ENCODE data around the gene LRRC61.

LRRC61 gene

DNA sequence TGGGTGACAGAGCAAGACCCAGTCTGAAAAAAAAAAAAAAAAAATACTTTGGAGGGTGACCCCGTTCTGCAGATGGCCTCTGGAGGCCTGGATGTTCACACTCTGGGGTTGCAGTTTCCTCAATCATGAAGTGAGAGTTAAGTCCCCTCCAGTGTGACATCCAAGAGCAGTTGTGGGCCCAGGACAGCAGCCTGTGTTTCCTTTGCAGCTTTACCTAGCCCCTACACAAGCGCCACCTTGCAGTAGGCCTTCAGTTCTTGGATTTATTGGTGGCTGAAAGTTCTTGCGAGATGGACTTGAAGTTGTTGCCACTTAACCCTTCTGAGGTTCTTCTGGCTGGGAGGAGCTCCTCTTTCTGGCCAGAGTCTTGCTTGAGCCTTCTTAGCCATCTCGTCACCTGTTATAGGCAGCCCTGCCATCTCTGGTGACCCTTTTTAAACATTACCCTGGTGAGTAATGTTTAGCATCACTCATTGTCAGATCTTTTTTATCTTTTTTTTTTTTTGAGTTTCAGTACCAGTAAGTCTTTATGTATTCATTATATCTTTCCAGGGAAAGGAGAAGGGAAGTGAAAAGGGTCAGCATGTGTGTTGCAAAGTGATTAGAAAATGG, 3.6 kb downstream of the LRRC61 start:
- in situ Hi-C loops (cut with MboI; ENCODE audit: low pct_unique_long_range_greater_than_20kb, low sequenced_read_pairs), result no loop called here

GRCh38 chr7:150327308-150327707, 4.2 kb downstream of the LRRC61 start:
- in situ Hi-C loops (cut with MboI; ENCODE audit: low pct_unique_long_range_greater_than_20kb, low sequenced_read_pairs), result no loop called here
- no peak for DNase-seq

More for the DNA sequence above, 3.6 kb downstream of the LRRC61 start:
- no peak for DNase-seq

DNA sequence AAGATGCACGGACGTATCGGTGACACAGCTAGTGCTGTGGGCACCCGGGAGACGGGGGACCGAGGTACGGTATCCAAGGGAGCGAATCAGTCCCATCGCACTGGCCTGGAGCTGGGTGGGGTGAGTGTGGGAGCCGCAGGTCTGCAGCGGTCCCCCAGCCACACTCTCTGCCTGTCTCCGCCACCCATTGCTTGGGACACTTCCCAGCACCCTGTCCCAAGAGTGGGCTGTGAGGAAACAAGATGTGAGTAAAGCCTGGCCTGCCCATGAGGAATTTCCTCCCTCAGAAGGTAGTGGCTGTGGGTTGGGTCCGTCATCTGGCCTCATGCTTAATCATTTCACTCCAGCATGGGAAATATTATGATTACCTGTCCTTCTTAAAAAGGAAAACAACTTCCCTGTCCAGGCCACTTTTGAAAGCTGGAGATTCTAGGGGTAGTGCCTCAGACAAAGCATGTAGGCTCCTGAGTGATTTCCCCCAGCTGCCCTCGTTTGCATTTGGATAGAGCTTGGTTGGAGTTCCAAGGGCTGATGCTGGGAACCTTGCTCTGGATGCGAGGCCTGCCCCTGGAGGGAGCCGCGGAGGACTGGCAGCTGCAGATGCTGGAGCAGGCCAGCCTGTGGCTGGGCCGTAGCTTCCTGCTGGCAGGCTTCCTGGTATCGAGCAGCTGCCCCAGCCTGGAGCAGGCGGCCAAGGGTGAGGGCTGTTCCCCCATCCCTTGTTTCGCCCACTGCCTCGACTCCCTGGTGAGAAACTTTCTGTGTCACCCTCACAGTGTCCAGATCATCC, 6.4 kb downstream of the LRRC61 start:
- in situ Hi-C loops (cut with MboI; ENCODE audit: low pct_unique_long_range_greater_than_20kb, low sequenced_read_pairs), result no loop called here
- DNase-seq, result no peak

DNA sequence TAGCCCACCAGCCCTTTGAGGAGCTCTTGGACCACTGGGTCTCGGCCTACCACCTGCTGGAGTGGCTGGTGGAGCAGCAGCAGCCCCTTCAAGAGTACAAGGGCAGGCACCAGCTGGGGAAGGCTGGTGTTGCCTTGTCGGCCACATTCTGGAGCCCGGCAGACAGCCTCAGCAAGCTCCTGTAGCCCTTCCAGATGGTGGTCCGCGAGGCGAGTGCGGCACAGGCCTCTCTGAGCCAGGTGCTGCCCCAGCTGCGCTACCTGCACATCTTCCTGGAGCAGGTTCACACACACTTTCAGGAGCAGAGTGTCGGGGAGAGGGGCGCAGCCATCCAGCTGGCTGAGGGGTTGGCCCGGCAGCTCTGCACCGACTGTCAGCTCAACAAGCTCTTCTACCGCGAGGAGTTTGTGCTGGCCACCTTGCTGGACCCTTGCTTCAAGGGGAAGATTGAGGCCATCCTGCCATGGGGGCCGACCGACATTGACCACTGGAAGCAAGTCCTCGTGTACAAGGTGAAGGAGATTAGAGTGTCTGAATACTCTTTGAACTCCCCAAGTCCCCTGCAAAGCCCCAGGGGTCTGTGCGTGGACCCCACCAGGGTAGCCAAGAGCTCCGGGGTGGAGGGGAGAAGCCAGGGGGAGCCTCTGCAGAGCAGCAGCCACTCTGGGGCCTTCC, 7.2 kb downstream of the LRRC61 start:
- DNase-seq, result no peak
- in situ Hi-C loops (cut with MboI; ENCODE audit: low pct_unique_long_range_greater_than_20kb, low sequenced_read_pairs), result no loop called here

GRCh38 chr7:150332852-150333635, 9.9 kb downstream of the LRRC61 start:
- in situ Hi-C loops (cut with MboI; ENCODE audit: low pct_unique_long_range_greater_than_20kb, low sequenced_read_pairs), result no loop called here
- DNase-seq, result no peak

DNA sequence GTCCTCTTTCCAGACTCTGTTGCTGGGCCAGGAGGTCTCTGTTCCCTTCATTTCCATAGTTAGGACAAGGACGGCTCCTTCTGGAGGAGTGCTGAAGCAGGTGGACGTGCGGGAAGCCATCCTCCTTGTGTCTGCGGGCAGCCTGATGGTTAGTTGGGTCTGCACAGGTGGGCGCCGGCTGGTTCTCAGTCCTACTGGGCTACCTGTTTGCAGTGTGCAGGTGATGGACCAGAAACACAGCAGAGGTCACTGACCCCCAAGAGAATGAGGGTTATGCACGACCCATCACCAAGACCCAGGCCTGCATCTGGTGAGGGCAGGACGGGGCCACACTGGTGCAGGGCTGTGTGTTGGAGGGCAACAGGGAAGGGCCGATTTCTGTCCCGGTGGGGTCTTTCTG, 10.5 kb downstream of the LRRC61 start:
- in situ Hi-C loops (cut with MboI; ENCODE audit: low pct_unique_long_range_greater_than_20kb, low sequenced_read_pairs), result no loop called here
- DNase-seq, result no peak

- no peak for DNase-seq
- in situ Hi-C loops (cut with MboI; ENCODE audit: low pct_unique_long_range_greater_than_20kb, low sequenced_read_pairs), result no loop called here
Measured at GRCh38 chr7:150334108-150334507, 11.0 kb downstream of the LRRC61 start.

- in situ Hi-C loops (cut with MboI; ENCODE audit: low pct_unique_long_range_greater_than_20kb, low sequenced_read_pairs), result no loop called here
- DNase-seq, result no peak
Measured at GRCh38 chr7:150335108-150335773, 12.1 kb downstream of the LRRC61 start.

DNA sequence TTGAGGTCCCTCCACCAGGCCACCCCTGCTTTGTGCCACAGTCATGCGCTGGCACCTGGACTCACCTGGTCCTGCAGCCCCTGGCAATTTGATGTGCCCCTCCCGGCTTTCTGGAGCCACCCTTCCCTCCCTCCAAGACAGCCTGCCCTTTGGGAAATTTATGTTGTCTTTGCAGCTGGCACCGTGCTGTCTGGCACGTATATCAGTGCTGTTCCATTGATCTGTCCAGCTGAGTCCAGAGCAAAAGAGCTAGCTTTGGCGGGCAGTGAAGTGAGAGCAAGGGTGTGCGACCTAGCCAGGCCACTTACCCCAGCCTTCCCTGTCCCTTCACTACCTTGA, 12.6 kb downstream of the LRRC61 start:
- in situ Hi-C loops (cut with MboI; ENCODE audit: low pct_unique_long_range_greater_than_20kb, low sequenced_read_pairs), result no loop called here
- DNase-seq, result no peak

- DNase-seq, result no peak
- in situ Hi-C loops (cut with MboI; ENCODE audit: low pct_unique_long_range_greater_than_20kb, low sequenced_read_pairs), result no loop called here
Measured at GRCh38 chr7:150336746-150337145, 13.6 kb downstream of the LRRC61 start.

GRCh38 chr7:150337179-150337578, 14.0 kb downstream of the LRRC61 start:
- in situ Hi-C loops (cut with MboI; ENCODE audit: low pct_unique_long_range_greater_than_20kb, low sequenced_read_pairs), result no loop called here
- no peak for DNase-seq

- in situ Hi-C loops (cut with MboI; ENCODE audit: low pct_unique_long_range_greater_than_20kb, low sequenced_read_pairs), result no loop called here
- DNase-seq, result no peak
Measured at GRCh38 chr7:150337659-150338081, 14.5 kb downstream of the LRRC61 start.

GRCh38 chr7:150338166-150338829, 15.1 kb downstream of the LRRC61 start:
- in situ Hi-C loops (cut with MboI; ENCODE audit: low pct_unique_long_range_greater_than_20kb, low sequenced_read_pairs), result no loop called here
- no peak for DNase-seq

- in situ Hi-C loops (cut with MboI; ENCODE audit: low pct_unique_long_range_greater_than_20kb, low sequenced_read_pairs), result no loop called here
- no peak for DNase-seq
Measured at GRCh38 chr7:150339409-150339809, 16.3 kb downstream of the LRRC61 start.

- DNase-seq, result no peak
Measured at GRCh38 chr7:150340024-150340749, 17.0 kb downstream of the LRRC61 start.

GRCh38 chr7:150340875-150341262, 17.7 kb downstream of the LRRC61 start:
- in situ Hi-C loops (cut with MboI; ENCODE audit: low pct_unique_long_range_greater_than_20kb, low sequenced_read_pairs), result no loop called here
- no peak for DNase-seq

More at GRCh38 chr7:150340024-150340749, 17.0 kb downstream of the LRRC61 start:
- in situ Hi-C loops (cut with MboI; ENCODE audit: low pct_unique_long_range_greater_than_20kb, low sequenced_read_pairs), result no loop called here

DNA sequence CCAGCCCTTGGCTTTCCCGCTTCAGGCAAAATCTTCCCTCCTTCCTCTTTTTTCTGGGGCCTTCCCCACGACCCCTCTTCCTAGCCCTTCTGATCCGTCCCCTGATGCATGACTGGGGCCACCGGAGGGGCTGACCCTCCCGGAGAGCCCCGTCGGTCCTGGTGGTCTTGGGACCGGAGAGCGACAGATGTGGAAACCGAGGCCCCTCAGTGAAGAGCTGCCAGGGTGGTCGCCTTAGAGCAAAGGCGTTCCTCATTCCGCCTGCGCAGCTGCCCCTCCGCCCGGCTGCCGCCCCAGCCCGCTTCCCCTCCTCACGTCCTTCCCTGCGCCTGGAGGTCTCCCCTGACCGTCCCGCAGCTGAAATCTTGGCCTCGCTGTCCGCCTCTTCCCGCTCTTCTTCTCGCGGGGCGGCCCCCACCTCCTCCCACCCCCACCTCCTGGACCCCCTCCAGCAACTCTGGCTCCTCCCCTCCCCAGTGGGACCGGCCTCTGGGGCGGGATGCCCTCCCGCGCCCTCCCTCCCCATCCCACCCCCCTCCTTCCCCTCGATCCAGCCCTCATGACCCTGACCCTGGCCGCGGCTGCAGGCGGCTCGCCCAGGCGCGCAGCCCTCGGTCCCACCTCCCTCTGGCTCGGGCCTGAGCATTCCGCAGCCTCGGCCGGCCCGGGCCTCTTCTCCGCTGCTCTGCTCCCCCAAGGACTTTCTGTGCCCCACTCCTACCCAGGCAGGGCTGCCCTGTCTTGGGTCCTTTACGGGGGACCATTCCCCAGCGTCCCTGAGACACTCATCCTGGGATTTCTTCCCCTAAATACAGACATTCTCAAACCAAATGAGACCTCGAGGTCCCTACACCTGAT, 18.3 kb downstream of the LRRC61 start, which contains the start of gene RARRES2:
Gene RARRES2, minus strand, starts transcription at position 367 of the 858 bp plus-strand sequence. CDS start 1,020 bp downstream, outside the sequence.
- in situ Hi-C loops (cut with MboI; ENCODE audit: low pct_unique_long_range_greater_than_20kb, low sequenced_read_pairs), result no loop called here
- DNase-seq, result no peak

All from KBM-7 (cell line).